ENCODE measurements around the gene DIAPH2. TPM values are rescaled to one million over a fixed set of nuclear protein-coding genes. Genes with fewer than 3 reads are reported as not detected.
A peak's percentile ranks its signal among the peaks of the same experiment; 100 is the strongest.

DIAPH2 gene
- total and polyA plus RNA-seq, 4 donors = 7.2 to 57.6 (median 15.5) TPM

DNA sequence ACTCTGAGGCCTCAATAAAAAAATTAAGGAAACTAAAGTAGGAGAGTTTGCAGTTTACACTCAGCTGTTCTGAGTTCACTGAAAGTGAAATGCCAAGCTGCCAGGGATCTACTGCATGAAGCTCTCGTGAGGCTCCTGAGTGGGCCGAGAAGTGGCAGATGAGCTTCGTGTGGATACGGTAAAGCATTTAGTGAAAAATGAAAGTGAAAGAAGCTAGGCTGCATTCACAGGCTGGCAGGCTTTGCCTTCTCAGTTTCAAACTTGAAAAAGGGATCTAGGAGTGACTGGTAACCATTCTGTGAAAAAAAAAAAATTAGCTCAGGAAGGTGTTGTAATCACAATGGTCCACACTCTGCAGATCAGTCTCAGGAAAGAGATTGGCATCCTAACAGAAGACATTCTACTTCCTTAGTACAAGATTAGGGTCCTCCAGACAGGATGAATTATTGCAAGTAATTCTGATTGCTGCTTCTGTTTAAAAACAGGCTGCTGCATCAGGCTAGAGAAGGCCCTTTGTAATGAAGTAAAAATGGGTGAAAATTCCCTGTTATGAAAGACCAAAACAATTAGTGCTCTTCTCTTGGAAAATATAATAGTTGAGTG lies 879.0 kb downstream of the DIAPH2 start:
- Histone ChIP-seq H3K9ac (ENCODE audit: insufficient read depth in 1 of 2, low read length in 2 of 2) (peak overlapping the region in 1 of 2 donors; percentile 36), H3K4me3 (no peak overlapping the region), H3K27ac (ENCODE audit: low read depth in 1 of 2, low read length in 1 of 2) (no peak overlapping the region), H3K27me3 (ENCODE audit: control insufficient read depth in 3 of 3, insufficient read depth in 3 of 3, low read length in 2 of 3) (peaks cover 0 to 19% (median 3%) of the 10 kb centered on the region in 3 donors), H3K9me3 (ENCODE audit: control insufficient read depth in 4 of 4, insufficient read depth in 3 of 4, low read length in 3 of 4) (no peaks in the 10 kb centered on the region), H3K4me1 (ENCODE audit: control insufficient read depth in 5 of 5, insufficient read depth in 5 of 5, low read length in 5 of 5) (no peaks in the 10 kb centered on the region), H3K36me3 (ENCODE audit: control insufficient read depth in 4 of 4, insufficient read depth in 4 of 4, low read length in 4 of 4) (no peaks in the 10 kb centered on the region)
- peak; percentile 50 to 79 (median 64) for DNase-seq
- peak; percentile 86 for ATAC-seq (ENCODE audit: insufficient read depth, low FRiP score)
- WGBS, 2 donors = 0 to 6% methylated on average over 4 of the region's 4 CpGs
- TF ChIP-seq, protein P1, sequence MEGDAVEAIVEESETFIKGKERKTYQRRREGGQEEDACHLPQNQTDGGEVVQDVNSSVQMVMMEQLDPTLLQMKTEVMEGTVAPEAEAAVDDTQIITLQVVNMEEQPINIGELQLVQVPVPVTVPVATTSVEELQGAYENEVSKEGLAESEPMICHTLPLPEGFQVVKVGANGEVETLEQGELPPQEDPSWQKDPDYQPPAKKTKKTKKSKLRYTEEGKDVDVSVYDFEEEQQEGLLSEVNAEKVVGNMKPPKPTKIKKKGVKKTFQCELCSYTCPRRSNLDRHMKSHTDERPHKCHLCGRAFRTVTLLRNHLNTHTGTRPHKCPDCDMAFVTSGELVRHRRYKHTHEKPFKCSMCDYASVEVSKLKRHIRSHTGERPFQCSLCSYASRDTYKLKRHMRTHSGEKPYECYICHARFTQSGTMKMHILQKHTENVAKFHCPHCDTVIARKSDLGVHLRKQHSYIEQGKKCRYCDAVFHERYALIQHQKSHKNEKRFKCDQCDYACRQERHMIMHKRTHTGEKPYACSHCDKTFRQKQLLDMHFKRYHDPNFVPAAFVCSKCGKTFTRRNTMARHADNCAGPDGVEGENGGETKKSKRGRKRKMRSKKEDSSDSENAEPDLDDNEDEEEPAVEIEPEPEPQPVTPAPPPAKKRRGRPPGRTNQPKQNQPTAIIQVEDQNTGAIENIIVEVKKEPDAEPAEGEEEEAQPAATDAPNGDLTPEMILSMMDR (IDR thresholded peaks at IDR 0.05; ENCODE audit: control extremely low read depth, extremely low read depth) = no peak

DNA sequence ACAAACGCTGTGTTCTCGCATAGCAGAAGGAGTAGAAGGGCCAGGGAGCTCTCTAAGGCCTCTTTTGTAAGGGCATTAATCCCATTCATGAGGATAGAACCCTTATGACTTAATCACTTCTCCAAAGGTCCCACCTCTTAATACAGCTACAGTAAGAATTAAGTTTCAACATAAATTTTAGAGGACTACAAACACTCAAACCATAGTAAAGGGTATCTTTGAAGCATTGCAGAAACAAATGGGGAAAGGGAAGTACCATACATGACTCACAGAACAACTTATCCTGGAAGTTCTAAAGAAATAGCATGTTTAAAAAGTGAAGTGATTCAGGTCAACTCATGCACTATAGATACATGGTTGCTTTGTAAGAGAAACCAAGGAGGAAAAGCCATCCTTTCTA lies 879.9 kb downstream of the DIAPH2 start:
- 28 to 69% methylated on average over 2 of the region's 2 CpGs for WGBS, 2 donors
- Histone ChIP-seq H3K9ac (ENCODE audit: insufficient read depth in 1 of 2, low read length in 2 of 2) (no peak overlapping the region), H3K27me3 (ENCODE audit: control insufficient read depth in 3 of 3, insufficient read depth in 3 of 3, low read length in 2 of 3) (peaks cover 0 to 23% (median 3%) of the 10 kb centered on the region in 3 donors), H3K36me3 (ENCODE audit: control insufficient read depth in 4 of 4, insufficient read depth in 4 of 4, low read length in 4 of 4) (no peaks in the 10 kb centered on the region), H3K27ac (ENCODE audit: low read depth in 1 of 2, low read length in 1 of 2) (no peak overlapping the region), H3K4me3 (no peak overlapping the region), H3K9me3 (ENCODE audit: control insufficient read depth in 4 of 4, insufficient read depth in 3 of 4, low read length in 3 of 4) (no peaks in the 10 kb centered on the region), H3K4me1 (ENCODE audit: control insufficient read depth in 5 of 5, insufficient read depth in 5 of 5, low read length in 5 of 5) (no peaks in the 10 kb centered on the region)
- ATAC-seq (ENCODE audit: insufficient read depth, low FRiP score) (no peak), DNase-seq (no peak)
- TF ChIP-seq, protein P1 (IDR thresholded peaks at IDR 0.05; ENCODE audit: control extremely low read depth, extremely low read depth) = no peak

GRCh38 chrX:97587171-97587570 lies 902.5 kb downstream of the DIAPH2 start:
- DNase-seq (no peak), ATAC-seq (ENCODE audit: insufficient read depth, low FRiP score) (no peak)
- no peaks in the 10 kb centered on the region for H3K4me1 ChIP-seq (ENCODE audit: control insufficient read depth in 5 of 5, insufficient read depth in 5 of 5, low read length in 5 of 5)
- H3K27ac ChIP-seq (ENCODE audit: low read depth in 1 of 2, low read length in 1 of 2) = no peak overlapping the region
- H3K9ac ChIP-seq (ENCODE audit: insufficient read depth in 1 of 2, low read length in 2 of 2) = no peak overlapping the region
- TF ChIP-seq, protein P1 (IDR thresholded peaks at IDR 0.05; ENCODE audit: control extremely low read depth, extremely low read depth) = no peak
- peaks cover 0 to 10% (median 4%) of the 10 kb centered on the region in 3 donors for H3K27me3 ChIP-seq (ENCODE audit: control insufficient read depth in 3 of 3, insufficient read depth in 3 of 3, low read length in 2 of 3)
- no peak overlapping the region for H3K4me3 ChIP-seq
- WGBS, 2 donors = 83 to 89% methylated on average over 5 of the region's 5 CpGs
- H3K36me3 ChIP-seq (ENCODE audit: control insufficient read depth in 4 of 4, insufficient read depth in 4 of 4, low read length in 4 of 4) = no peaks in the 10 kb centered on the region
- H3K9me3 ChIP-seq (ENCODE audit: control insufficient read depth in 4 of 4, insufficient read depth in 3 of 4, low read length in 3 of 4) = no peaks in the 10 kb centered on the region
